GM23248 (cell line): ENCODE results near the gene TLE4. TPM values are rescaled to one million over a fixed set of nuclear protein-coding genes. Genes with fewer than 3 reads are reported as not detected.

Source experiments
- DNase-seq: peaks from one replicate; pipeline ENCODE4 v3.0.0-alpha.2; 2015
- H2AFZ ChIP-seq: fragments of 200-600 bp; sonication (generic); 2 replicates; pipeline ENCODE4 v1.6.1; 2016; ENCODE audit warnings: antibody characterized with exemption
- H3F3A ChIP-seq: fragments of 200-600 bp; sonication (generic); 2 replicates; pipeline ENCODE4 v1.6.1; 2016; ENCODE audit warnings: mild to moderate bottlenecking, antibody characterized with exemption, mixed run types; ENCODE audit not compliant: insufficient read depth
- H3K27ac ChIP-seq: fragments of 200-600 bp; sonication (generic); 2 replicates; pipeline ENCODE4 v1.5.1; 2016; ENCODE audit warnings: mild to moderate bottlenecking
- H3K27me3 ChIP-seq: fragments of 200-600 bp; sonication (generic); replicated peaks from 2 replicates; pipeline ENCODE4 v1.6.1; 2016; ENCODE audit warnings: mild to moderate bottlenecking; ENCODE audit not compliant: insufficient read depth
- H3K36me3 ChIP-seq: fragments of 200-600 bp; sonication (generic); 2 replicates; pipeline ENCODE4 v1.6.1; 2016; ENCODE audit warnings: low read depth, mild to moderate bottlenecking
- H3K4me1 ChIP-seq: fragments of 200-600 bp; sonication (generic); 2 replicates; pipeline ENCODE4 v1.6.1; 2016; ENCODE audit warnings: mild to moderate bottlenecking; ENCODE audit not compliant: insufficient read depth
- H3K4me2 ChIP-seq: fragments of 200-600 bp; sonication (generic); one replicate; pipeline ENCODE4 v1.6.1; 2016; ENCODE audit warnings: mild to moderate bottlenecking; ENCODE audit not compliant: unreplicated experiment
- H3K4me3 ChIP-seq: fragments of 200-600 bp; sonication (generic); 2 replicates; pipeline ENCODE4 v1.5.1; 2016; ENCODE audit warnings: mild to moderate bottlenecking
- H3K79me2 ChIP-seq: fragments of 200-600 bp; sonication (generic); 2 replicates; pipeline ENCODE4 v1.6.1; 2016; ENCODE audit warnings: mild to moderate bottlenecking; ENCODE audit not compliant: insufficient read depth
- H3K9ac ChIP-seq: fragments of 200-600 bp; sonication (generic); 2 replicates; pipeline ENCODE4 v1.6.1; 2016; ENCODE audit warnings: mild to moderate bottlenecking
- H3K9me2 ChIP-seq: fragments of 200-600 bp; sonication (generic); 2 replicates; pipeline ENCODE4 v1.6.1; 2016; ENCODE audit warnings: mixed run types, mild to moderate bottlenecking, moderate library complexity; ENCODE audit not compliant: insufficient read depth
- H3K9me3 ChIP-seq: fragments of 200-600 bp; sonication (generic); one replicate; pipeline ENCODE4 v1.6.1; 2017; ENCODE audit warnings: low read depth
- H4K20me1 ChIP-seq: fragments of 200-600 bp; sonication (generic); 2 replicates; pipeline ENCODE4 v1.6.0; 2016; ENCODE audit not compliant: insufficient read depth
- EZH2 ChIP-seq: fragments of 200-600 bp; sonication (generic); IDR thresholded peaks from 2 replicates; pipeline ENCODE4 v1.6.1; 2018; ENCODE audit warnings: antibody characterized with exemption, mild to moderate bottlenecking; ENCODE audit not compliant: insufficient read depth, poor library complexity, severe bottlenecking
- EZH2phosphoT487 ChIP-seq: fragments of 200-600 bp; sonication (generic); IDR thresholded peaks from 2 replicates; pipeline ENCODE4 v1.6.1; 2018; ENCODE audit warnings: antibody characterized with exemption, moderate library complexity, mild to moderate bottlenecking, low read depth; ENCODE audit not compliant: insufficient read depth
- WGBS, 2 experiments: methylation state at CpG; one replicate each; pipeline ENCODE4 v1.1.6; 2015 to 2017; ENCODE audit warnings: low lambda C conversion rate in 2 of 2, low coverage in 1 of 2; ENCODE audit errors: missing lambda C conversion rate in 2 of 2; 5-methylcytosine and 5-hydroxymethylcytosine counted together
- in situ Hi-C: fragments of 300-500 bp; cut with MboI; formaldehyde crosslinking; loops from 2 replicates; pipeline ENCODE4 v1.15.0; 2020
- polyA plus RNA-seq: library from polyadenylated mRNA; unstranded; fragments of >200 nt; fragmentation: Nextera tagmentation; extraction: Ambion mirVana; gene quantifications from 2 replicates; pipeline ENCODE4 v1.2.1, GENCODE V29; 2016
- total RNA-seq: library from RNA; depleted of rRNA; stranded (reverse); fragments of >200 nt; shearing (Covaris generic); gene quantifications from 2 replicates; pipeline ENCODE4 v1.2.3, GENCODE V29; 2014

The TLE4 gene
- total and polyA plus RNA-seq, 2 experiments from 2014 or later: 29.5 to 37.8 TPM

DNA sequence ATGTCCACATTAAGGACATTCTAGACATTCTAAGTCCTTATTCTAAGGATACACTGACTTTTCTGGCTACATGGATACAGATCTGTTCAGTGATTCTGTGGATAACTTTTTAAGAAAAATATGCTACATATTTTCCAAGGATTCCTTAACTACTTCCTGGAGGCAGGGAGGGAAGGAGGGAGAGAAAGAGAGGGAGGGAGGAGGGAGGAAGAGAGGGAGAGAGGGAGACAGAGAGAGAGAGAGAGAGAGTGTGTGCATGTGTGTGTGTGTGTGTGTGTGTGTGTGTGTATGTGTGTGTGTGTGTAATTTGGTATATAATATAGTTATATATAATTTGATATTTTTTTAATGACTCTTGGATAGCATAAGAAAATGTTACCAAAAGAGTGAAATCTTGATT lies 109.8 kb downstream of the TLE4 start:
- no peak overlapping the region for H3K27ac ChIP-seq
- H4K20me1 ChIP-seq: no peaks in the 10 kb centered on the region
- no peak overlapping the region for H3K4me2 ChIP-seq
- peaks cover 21% of the 10 kb centered on the region for H3F3A ChIP-seq
- no peaks in the 10 kb centered on the region for H3K27me3 ChIP-seq
- H3K9ac ChIP-seq: no peak overlapping the region
- H2AFZ ChIP-seq: no peak overlapping the region
- H3K9me3 ChIP-seq: no peaks in the 10 kb centered on the region
- peaks cover 20% of the 10 kb centered on the region for H3K4me1 ChIP-seq
- no peak overlapping the region for H3K4me3 ChIP-seq
- H3K79me2 ChIP-seq: peaks cover 16% of the 10 kb centered on the region
- no peak for DNase-seq
- H3K9me2 ChIP-seq: no peaks in the 10 kb centered on the region; the same call in 1 of the 2 replicates
- TF ChIP-seq EZH2phosphoT487 (no peak), EZH2 (no peak)
- H3K36me3 ChIP-seq: no peaks in the 10 kb centered on the region
- in situ Hi-C loops: no loop called here

DNA sequence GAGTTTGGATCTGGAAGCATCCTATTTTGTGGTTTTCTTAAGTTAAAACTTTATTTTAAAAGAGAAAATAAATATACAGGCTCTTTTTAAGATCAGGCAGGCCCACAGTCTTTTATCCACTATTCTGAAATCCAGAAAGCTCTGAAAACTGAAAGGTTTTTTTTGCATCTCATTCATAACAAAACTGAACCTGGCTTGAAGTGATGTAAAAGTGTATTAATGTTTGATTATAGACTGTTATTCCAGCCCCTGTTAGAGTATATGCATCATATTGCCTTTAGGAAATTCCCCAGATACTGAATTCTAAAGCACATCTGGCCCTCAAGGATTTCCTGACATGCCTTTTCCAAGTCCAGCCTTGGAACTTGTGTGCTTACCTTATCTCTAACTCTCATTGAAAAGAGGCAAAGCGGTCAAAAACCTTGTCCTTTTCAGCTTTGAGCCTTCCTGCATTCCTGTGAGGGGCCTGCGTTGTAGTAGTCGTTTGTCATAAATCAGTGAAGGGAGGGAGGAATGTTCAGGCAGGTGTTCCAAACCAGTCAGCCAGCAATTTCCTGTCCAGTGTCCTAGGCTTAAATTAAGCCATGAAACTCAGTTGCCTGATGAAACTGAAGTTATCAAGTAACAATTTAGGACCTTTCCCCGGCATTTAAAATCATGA lies 110.4 kb downstream of the TLE4 start:
- DNase-seq: no peak
- Histone ChIP-seq H3K4me3 (no peak overlapping the region), H3K9me3 (no peaks in the 10 kb centered on the region), H3K4me1 (peaks cover 26% of the 10 kb centered on the region), H2AFZ (no peak overlapping the region), H3K79me2 (peaks cover 16% of the 10 kb centered on the region), H3F3A (peaks cover 28% of the 10 kb centered on the region), H3K36me3 (no peaks in the 10 kb centered on the region), H4K20me1 (no peaks in the 10 kb centered on the region), H3K27ac (no peak overlapping the region), H3K4me2 (no peak overlapping the region), H3K9me2 (no peaks in the 10 kb centered on the region; the same call in 1 of the 2 replicates), H3K9ac (no peak overlapping the region), H3K27me3 (no peaks in the 10 kb centered on the region)
- no peak for TF ChIP-seq EZH2phosphoT487
- no peak for TF ChIP-seq EZH2
- 80 to 83% methylated on average over 4 of the region's 4 CpGs for WGBS, 2 experiments
- in situ Hi-C loops: no loop called here

DNA sequence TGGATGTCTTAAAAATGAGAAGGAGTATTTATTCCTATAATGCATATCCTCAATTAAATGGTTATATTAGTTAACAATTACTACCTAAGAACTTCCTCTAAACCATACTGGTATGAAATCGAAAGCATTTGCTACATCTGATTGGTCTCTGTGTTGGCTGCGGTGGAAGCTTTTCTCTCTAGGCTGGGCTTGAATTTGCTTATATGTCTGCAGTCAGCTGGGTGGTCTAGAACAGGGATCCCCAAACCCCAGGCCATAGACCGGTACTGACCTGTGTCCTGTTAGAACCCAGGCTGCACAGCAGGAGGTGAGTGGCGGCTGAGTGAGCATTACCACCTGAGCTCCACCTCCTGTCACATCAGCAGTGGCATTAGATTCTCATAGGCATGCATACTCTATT lies 112.3 kb downstream of the TLE4 start:
- Histone ChIP-seq H3K4me2 (no peak overlapping the region), H3K9me3 (no peaks in the 10 kb centered on the region), H4K20me1 (no peaks in the 10 kb centered on the region), H3K36me3 (no peaks in the 10 kb centered on the region), H3K9ac (no peak overlapping the region), H2AFZ (no peak overlapping the region), H3K79me2 (peaks cover 16% of the 10 kb centered on the region), H3K27ac (no peak overlapping the region), H3K27me3 (no peaks in the 10 kb centered on the region), H3F3A (peaks cover 40% of the 10 kb centered on the region), H3K4me3 (no peak overlapping the region), H3K9me2 (no peaks in the 10 kb centered on the region; the same call in 1 of the 2 replicates), H3K4me1 (peaks cover 31% of the 10 kb centered on the region)
- DNase-seq: no peak
- 95 to 99% methylated on average over 4 of the region's 4 CpGs for WGBS, 2 experiments
- TF ChIP-seq EZH2 (no peak), EZH2phosphoT487 (no peak)
- in situ Hi-C loops: no loop called here

DNA sequence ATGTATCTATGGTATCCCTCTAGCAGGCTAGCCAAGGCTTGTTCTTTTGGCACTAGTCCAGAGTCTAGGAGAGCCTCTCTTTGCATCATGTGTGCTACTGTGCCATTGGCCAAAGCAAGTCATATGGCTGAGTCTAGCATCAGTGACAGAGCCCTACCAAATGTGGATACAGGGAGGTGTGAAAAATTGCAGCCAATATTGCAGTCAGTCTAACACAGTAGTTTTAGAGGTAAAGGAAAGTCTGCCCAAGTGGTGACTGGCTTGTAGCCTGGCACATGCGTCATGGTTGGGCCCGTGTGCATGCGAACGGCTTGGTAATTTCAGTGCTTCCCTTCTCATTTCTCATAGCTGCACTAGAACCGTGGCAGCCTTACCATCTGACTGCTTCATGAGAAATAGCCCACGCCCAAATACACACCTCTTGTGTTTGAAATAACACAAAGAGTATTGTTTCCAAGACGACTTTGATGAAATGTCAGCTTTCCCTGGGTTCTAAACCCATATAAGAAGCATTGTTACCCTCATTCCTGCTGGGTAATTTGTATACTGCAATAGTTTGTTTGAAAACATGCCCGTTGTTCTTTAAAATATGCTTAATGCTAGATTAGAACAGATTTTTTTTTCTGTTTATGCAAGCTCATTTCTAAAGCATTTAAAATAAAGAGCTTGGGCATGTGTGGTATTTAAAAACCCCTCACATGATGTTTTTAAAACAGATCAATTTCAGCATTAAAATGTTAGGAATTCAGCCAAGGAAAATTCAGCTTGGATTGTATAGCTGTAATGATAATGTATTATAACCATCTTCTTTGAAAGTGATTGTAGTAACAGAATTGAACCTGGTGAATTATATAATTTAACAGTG lies 113.2 kb downstream of the TLE4 start:
- Histone ChIP-seq H3K36me3 (no peaks in the 10 kb centered on the region), H2AFZ (no peak overlapping the region), H3K9me3 (no peaks in the 10 kb centered on the region), H3K9ac (0 out of 2 replicates have a peak overlapping the region, but pooled peaks have one; percentile 4), H3K27ac (peak overlapping the region; percentile 83), H3K27me3 (no peaks in the 10 kb centered on the region), H4K20me1 (no peaks in the 10 kb centered on the region), H3K9me2 (no peaks in the 10 kb centered on the region; the same call in 1 of the 2 replicates), H3K79me2 (peaks cover 16% of the 10 kb centered on the region), H3K4me3 (no peak overlapping the region), H3K4me2 (peak overlapping the region; percentile 61), H3K4me1 (peaks cover 31% of the 10 kb centered on the region), H3F3A (peaks cover 40% of the 10 kb centered on the region)
- WGBS, 2 experiments: 88 to 90% methylated on average over 8 of the region's 8 CpGs
- in situ Hi-C loops: no loop called here
- DNase-seq: peak; percentile 12
- TF ChIP-seq EZH2 (no peak), EZH2phosphoT487 (no peak)
